Measurements from ENCODE around the gene C3orf22. TPM values are rescaled to one million over a fixed set of nuclear protein-coding genes. Genes with fewer than 3 reads are reported as not detected.

The C3orf22 gene
- total RNA-seq, 1 donor from 2014 or later: not detected

DNA sequence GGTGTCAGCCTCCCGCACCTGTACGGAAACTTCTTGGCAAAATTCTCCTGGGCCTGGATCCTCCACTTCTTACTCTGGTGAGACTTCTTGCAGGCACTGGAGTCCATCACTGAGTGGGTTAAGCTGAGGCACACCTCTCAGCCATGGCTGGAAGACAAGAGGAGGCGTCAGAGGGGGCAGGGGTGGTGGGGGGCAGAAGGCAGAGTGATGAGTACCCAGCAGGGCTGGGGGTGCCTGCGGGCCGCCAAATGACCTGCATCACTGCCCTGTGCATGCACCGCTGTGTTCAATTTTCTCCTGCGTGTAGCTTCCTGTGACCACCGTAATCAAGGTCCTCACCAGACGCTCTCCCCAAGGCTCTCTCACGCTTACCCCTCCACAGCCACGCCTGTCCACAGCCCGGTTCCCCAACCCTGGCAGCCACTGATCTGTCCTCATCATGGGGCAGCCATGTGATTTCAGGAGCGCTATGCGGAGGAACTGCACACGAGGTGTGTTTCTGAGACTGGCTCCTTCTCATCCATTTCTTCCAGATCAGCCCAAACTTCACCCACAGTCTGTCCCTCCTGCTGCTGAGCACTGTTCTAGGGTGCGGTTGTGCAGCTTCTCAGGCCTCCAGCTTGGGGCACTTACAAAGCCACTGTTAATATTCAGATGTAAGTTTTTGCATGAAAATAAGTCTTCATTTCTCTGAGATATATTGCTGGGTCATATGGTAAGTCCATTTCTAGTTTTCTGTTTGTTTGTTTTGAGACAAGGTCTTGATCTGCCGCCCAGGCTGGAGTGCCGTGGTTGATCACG is 5.2 kb downstream of the C3orf22 start:
- peaks cover 10% of the 10 kb centered on the region for H3K27me3 Mint-ChIP-seq
- no peak overlapping the region for H3K27ac Mint-ChIP-seq
- no peaks in the 10 kb centered on the region for H3K9me3 Mint-ChIP-seq
- ATAC-seq (ENCODE audit: low read depth) (no peak), DNase-seq (no peak)
- intact Hi-C loops (cut with micrococcal nuclease): no loop called here
- CTCF ChIA-PET: no interaction called here
- no peak overlapping the region for H3K4me3 Mint-ChIP-seq
- POLR2A ChIA-PET: no interaction called here
- H3K36me3 Mint-ChIP-seq (ENCODE audit: low read depth): no peaks in the 10 kb centered on the region
- H3K4me1 Mint-ChIP-seq: no peaks in the 10 kb centered on the region
- TF ChIP-seq, protein P1, sequence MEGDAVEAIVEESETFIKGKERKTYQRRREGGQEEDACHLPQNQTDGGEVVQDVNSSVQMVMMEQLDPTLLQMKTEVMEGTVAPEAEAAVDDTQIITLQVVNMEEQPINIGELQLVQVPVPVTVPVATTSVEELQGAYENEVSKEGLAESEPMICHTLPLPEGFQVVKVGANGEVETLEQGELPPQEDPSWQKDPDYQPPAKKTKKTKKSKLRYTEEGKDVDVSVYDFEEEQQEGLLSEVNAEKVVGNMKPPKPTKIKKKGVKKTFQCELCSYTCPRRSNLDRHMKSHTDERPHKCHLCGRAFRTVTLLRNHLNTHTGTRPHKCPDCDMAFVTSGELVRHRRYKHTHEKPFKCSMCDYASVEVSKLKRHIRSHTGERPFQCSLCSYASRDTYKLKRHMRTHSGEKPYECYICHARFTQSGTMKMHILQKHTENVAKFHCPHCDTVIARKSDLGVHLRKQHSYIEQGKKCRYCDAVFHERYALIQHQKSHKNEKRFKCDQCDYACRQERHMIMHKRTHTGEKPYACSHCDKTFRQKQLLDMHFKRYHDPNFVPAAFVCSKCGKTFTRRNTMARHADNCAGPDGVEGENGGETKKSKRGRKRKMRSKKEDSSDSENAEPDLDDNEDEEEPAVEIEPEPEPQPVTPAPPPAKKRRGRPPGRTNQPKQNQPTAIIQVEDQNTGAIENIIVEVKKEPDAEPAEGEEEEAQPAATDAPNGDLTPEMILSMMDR (IDR thresholded peaks at IDR 0.05): no peak

DNA sequence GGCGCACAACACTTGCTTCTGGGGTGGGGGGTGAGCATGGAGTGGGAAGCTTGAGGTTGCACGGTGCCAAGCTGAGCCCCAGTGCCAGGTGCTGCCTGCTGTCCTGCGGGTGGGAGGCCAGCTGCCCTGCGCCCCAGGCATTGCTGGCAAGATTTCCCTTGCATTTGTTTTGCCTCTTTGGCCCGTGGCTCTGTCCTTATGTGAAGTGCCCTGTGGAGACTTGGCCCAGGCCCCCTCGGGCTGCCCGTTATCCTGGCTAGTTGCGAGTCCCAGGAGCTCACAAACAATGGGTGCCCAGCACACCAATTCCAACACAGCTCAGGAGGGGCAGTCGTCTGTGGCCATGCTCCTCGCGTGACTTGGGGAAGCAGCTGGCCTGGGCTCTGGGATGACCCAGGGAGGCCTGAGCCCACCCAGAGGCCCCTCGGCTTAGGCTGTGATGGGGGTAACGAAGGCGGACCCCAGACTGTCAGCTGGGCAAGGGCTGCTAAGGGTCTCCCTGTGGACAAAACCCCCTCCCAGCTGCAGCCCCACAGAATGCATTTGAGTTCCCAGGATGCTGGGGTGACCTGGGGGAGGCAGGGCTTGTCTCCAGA is 5.9 kb downstream of the C3orf22 start:
- DNase-seq: no peak

DNA sequence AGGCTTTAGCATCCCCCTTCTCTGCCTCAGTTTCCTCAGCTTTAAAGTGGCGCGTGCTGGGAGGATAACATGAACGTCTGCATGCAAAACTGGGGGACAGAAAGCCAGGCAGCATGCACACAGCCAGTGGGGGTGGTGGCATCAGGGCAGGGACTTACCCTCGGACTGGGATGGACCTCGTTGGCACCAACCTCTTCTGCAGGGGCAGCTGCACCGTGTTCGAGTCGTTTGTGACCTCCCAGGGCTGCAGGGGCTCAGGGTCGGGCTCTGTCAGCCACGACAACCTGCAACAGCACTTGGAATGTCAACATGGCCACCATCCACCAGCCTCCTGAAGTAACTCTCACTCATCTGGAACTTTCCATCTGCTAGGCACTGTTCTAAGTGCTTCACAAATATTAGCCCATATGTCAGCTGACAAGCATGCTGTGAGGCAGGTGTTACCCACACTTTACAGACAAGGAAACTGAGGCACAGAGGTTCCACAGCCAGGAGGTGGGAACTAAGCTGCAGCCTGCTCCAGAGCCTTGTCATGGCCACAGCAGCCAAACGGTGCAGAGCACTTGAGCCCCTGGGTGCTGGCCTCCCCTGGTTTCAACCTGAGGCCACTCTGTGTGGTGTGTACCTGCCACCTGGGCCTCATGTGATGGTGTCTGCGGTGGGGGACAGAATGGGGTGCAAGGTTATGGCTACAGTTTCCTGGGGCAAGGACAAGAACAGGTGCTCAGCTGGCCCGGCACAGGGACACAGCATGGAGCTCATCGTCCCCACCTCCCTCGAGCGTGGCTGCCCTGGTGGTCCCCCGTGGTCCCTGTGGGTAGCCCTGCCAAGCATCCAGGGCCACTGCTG is 6.7 kb downstream of the C3orf22 start:
- no peak overlapping the region for H3K4me3 Mint-ChIP-seq
- TF ChIP-seq, protein P1 (IDR thresholded peaks at IDR 0.05): no peak
- no peaks in the 10 kb centered on the region for H3K9me3 Mint-ChIP-seq
- DNase-seq (no peak), ATAC-seq (ENCODE audit: low read depth) (no peak)
- peaks cover 10% of the 10 kb centered on the region for H3K27me3 Mint-ChIP-seq
- ChIA-PET CTCF (no interaction called here), POLR2A (no interaction called here)
- intact Hi-C loops (cut with micrococcal nuclease): no loop called here
- H3K27ac Mint-ChIP-seq: no peak overlapping the region
- H3K36me3 Mint-ChIP-seq (ENCODE audit: low read depth): no peaks in the 10 kb centered on the region
- no peaks in the 10 kb centered on the region for H3K4me1 Mint-ChIP-seq

More for the DNA sequence above, 5.9 kb downstream of the C3orf22 start:
- ChIA-PET POLR2A (no interaction called here), CTCF (no interaction called here)
- H3K4me3 Mint-ChIP-seq: no peak overlapping the region
- no peaks in the 10 kb centered on the region for H3K9me3 Mint-ChIP-seq
- H3K27ac Mint-ChIP-seq: no peak overlapping the region
- intact Hi-C loops (cut with micrococcal nuclease): no loop called here
- TF ChIP-seq, protein P1 (IDR thresholded peaks at IDR 0.05): no peak
- H3K27me3 Mint-ChIP-seq: peaks cover 10% of the 10 kb centered on the region
- no peaks in the 10 kb centered on the region for H3K4me1 Mint-ChIP-seq
- ATAC-seq (ENCODE audit: low read depth): no peak
- H3K36me3 Mint-ChIP-seq (ENCODE audit: low read depth): no peaks in the 10 kb centered on the region

DNA sequence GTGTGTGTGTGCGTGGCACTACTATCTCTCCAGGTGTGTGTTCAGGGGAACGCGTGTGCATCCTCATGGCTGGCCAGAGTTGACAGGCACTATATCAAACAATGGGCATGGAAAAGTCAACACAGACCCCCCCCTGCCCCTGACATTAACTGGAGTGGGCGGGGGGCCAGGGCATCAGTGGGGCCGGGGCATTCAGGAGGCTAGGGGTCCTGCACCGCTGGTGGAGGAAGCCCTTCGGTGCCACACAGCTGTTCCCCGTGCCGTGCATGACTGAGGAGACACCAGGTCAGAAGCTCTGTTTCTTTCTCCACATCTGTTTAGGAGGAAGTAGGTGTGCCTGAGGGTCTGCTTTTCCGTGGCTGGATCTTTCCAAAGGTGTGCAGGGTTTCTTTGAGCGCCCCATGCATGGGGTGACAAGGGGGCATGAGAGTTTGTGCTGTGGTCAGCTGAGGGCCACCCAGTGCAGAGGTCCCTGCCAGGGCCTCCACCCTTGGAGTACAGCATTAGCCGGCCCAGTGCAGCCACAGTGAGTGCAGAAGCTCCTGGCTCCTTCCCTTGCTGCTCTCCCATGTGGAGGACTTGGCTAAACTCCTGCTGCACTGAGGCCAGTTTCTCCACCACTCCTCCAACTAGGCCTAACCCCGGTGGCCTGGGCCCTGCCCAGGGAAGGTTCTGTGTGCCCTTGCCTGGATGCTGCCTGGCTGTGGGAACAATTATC is 7.5 kb downstream of the C3orf22 start:
- intact Hi-C loops (cut with micrococcal nuclease): no loop called here
- ChIA-PET CTCF (no interaction called here), POLR2A (no interaction called here)

More for the DNA sequence above, 7.5 kb downstream of the C3orf22 start:
- Mint-ChIP-seq H3K27me3 (peaks cover 10% of the 10 kb centered on the region), H3K4me1 (no peaks in the 10 kb centered on the region), H3K36me3 (ENCODE audit: low read depth) (no peaks in the 10 kb centered on the region), H3K4me3 (no peak overlapping the region), H3K9me3 (no peaks in the 10 kb centered on the region), H3K27ac (no peak overlapping the region)
- TF ChIP-seq, protein P1 (IDR thresholded peaks at IDR 0.05): no peak
- ATAC-seq (ENCODE audit: low read depth): no peak
- no peak for DNase-seq
